Ascending aorta (tissue), 2 donors: ENCODE results near the gene S100B. TPM values are rescaled to one million over a fixed set of nuclear protein-coding genes. Genes with fewer than 3 reads are reported as not detected.

Experiments used
- DNase-seq, 2 donors: peaks; one replicate each; pipeline ENCODE4 v3.0.0-alpha.2; 2019; ENCODE audit warnings: low spot score in 2 of 2
- H3K27ac ChIP-seq, 2 donors: fragments of 200-600 bp; sonication (generic); one replicate each; pipeline ENCODE4 v1.5.1; 2016 to 2017; ENCODE audit warnings: mild to moderate bottlenecking in 1 of 2
- H3K27me3 ChIP-seq: fragments of 200-600 bp; sonication (generic); one replicate; pipeline ENCODE4 v1.5.1; 2017
- H3K36me3 ChIP-seq, 2 donors: fragments of 200-600 bp; sonication (generic); one replicate each; pipeline ENCODE4 v1.5.1; 2016
- H3K4me1 ChIP-seq, 2 donors: fragments of 200-600 bp; sonication (generic); one replicate each; pipeline ENCODE4 v1.5.1; 2016 to 2017; ENCODE audit warnings: mild to moderate bottlenecking in 1 of 2
- H3K4me3 ChIP-seq, 2 donors: fragments of 200-600 bp; sonication (generic); one replicate each; pipeline ENCODE4 v1.5.1; 2016 to 2017; ENCODE audit warnings: mild to moderate bottlenecking in 1 of 2
- H3K9me3 ChIP-seq, 2 donors: fragments of 200-600 bp; sonication (generic); one replicate each; pipeline ENCODE4 v1.5.1; 2016
- intact Hi-C: fragments of 100-400 bp; cut with DNase I; formaldehyde crosslinking; loops from one replicate; pipeline ENCODE4 v1.15.1; 2023
- total RNA-seq: library from RNA; depleted of rRNA; stranded (reverse); fragments of >200 nt; gene quantifications from one replicate; pipeline ENCODE4 v1.1.0, GENCODE V29; 2016
- TF ChIP-seq, protein P1 (sequence below), 3 experiments: fragments of 200-600 bp in 2 of 3; fragments of 450-650 bp in 1 of 3; sonication (generic) in 2 of 3; IDR thresholded peaks; one replicate each; pipeline ENCODE4 v1.5.1; 2016 to 2019; ENCODE audit warnings: antibody characterized with exemption in 3 of 3, mild to moderate bottlenecking in 1 of 3, moderate library complexity in 1 of 3

S100B gene
- total RNA-seq, 1 donor from 2014 or later = 0.53 TPM

DNA sequence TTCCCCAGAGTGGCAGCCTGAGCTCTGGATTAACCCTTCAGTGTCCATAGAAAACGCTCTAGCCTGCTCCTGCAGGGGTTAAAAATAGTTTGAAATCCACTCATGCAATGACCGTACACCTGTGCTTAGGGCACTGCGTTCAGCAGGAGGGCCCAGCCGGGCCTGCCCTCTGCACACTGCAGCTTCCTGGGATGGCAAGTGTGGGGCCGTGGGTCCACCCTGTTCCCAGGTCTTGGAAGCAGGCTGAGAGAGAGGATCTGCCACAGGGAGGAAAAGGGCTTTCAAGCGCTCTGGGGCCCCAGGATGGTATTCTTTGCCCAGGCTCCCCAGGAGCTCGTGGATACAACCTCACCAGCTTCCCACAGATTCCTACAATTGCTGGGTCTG is 1.5 kb upstream of the S100B start:
- intact Hi-C loops = no loop called here
- TF ChIP-seq, protein P1, sequence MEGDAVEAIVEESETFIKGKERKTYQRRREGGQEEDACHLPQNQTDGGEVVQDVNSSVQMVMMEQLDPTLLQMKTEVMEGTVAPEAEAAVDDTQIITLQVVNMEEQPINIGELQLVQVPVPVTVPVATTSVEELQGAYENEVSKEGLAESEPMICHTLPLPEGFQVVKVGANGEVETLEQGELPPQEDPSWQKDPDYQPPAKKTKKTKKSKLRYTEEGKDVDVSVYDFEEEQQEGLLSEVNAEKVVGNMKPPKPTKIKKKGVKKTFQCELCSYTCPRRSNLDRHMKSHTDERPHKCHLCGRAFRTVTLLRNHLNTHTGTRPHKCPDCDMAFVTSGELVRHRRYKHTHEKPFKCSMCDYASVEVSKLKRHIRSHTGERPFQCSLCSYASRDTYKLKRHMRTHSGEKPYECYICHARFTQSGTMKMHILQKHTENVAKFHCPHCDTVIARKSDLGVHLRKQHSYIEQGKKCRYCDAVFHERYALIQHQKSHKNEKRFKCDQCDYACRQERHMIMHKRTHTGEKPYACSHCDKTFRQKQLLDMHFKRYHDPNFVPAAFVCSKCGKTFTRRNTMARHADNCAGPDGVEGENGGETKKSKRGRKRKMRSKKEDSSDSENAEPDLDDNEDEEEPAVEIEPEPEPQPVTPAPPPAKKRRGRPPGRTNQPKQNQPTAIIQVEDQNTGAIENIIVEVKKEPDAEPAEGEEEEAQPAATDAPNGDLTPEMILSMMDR (IDR thresholded peaks at IDR 0.05) = no peak
- no peaks in the 10 kb centered on the region for H3K27me3 ChIP-seq
- DNase-seq = no peak
- H3K9me3 ChIP-seq = peaks cover 0 to 4% of the 10 kb centered on the region in 2 donors
- no peak overlapping the region for H3K27ac ChIP-seq
- no peaks in the 10 kb centered on the region for H3K36me3 ChIP-seq
- no peaks in the 10 kb centered on the region for H3K4me1 ChIP-seq
- no peak overlapping the region for H3K4me3 ChIP-seq

DNA sequence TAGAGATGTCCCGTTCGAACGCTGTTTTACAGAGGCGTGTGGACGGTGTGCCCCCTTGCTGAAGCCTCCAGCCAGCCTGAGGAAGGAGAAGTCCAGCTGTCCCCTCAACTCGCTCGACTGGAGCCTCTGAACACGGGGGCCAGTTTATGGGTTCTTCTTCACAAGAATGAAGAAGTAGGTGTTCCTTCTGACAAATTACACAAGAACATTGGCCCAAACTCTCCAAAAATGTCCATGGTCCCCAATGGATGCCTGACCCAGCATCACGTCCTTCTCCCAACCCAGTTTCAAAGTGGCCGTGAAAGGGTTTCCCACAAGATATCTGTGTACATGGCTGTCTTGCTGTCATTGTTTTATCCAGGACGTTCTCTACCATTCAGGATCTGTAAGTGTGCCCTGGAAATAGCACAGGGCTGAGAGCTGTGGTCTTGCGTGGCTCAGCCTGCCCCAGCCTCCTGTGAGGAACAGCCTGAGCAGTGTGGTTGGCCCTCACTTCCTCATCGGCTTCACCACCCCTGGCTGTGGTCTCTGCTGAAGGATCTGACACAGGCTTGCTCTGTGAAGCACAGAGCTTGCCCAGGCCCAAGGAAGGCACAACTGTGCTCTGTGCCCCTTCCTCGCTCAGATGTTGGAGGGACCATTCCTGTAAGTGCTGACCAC is 1.0 kb upstream of the S100B start:
- Histone ChIP-seq H3K27ac (no peak overlapping the region), H3K9me3 (peaks cover 0 to 4% of the 10 kb centered on the region in 2 donors), H3K27me3 (no peaks in the 10 kb centered on the region), H3K4me3 (no peak overlapping the region), H3K36me3 (no peaks in the 10 kb centered on the region), H3K4me1 (no peaks in the 10 kb centered on the region)
- peak in 1 of 2 donors; percentile 33 for DNase-seq
- TF ChIP-seq, protein P1 (IDR thresholded peaks at IDR 0.05) = no peak
- intact Hi-C loops = no loop called here

DNA sequence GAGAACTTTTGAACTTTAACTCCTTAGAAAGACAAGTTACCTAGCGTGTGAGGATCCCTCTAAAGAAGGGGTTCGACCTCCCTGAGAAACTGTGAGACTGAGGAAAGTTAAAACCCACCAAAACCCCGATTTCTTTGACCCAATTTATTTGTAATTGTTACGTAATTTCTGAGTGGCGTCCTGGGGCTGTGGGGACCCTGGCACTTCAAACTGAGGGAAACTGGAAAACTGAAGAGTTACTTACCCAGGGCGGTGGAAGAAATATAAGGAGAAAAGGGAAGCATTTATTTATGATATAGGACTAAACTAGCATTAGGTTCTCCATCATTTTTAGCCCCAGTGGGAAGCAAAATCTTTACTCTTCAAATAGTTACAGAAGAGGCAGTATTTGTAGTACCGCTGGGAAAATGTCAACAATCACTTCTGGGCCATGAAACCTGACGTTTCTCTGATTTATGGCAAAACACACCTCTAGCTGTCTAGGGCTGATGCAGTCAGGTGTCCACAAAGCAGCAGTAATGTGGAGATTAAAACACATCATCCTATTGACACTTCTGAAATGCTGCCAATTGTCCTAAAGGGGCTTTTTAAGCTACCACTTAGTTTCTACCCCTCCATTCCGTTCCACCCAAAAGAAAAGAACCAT is 430 bp downstream of the S100B start:
- no peaks in the 10 kb centered on the region for H3K36me3 ChIP-seq
- intact Hi-C loops = no loop called here
- no peak for DNase-seq
- H3K27ac ChIP-seq = no peak overlapping the region
- H3K4me3 ChIP-seq = no peak overlapping the region
- TF ChIP-seq, protein P1 (IDR thresholded peaks at IDR 0.05) = no peak
- no peaks in the 10 kb centered on the region for H3K27me3 ChIP-seq
- no peaks in the 10 kb centered on the region for H3K4me1 ChIP-seq
- H3K9me3 ChIP-seq = no peaks in the 10 kb centered on the region

DNA sequence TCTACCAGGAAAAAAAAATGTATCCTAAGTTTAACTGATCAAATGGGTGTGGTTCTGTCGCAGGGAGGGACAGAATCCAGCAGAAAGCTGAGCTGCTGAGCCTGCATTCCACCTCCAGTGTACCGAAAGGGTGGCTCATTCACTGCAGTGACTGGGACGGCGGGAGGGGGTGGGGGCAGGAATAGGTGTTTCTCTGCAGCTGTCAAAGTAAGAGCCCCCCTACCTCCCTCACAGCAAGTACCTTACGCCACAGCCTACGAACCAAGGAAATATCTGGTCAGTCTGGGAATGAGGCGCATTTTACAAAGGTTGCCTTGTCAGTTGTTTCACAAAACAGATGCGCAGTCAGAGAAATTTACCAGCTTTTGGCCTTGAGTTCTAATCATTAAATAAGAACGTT is 1.7 kb downstream of the S100B start:
- TF ChIP-seq, protein P1 (IDR thresholded peaks at IDR 0.05) = no peak
- peaks cover 2 to 5% of the 10 kb centered on the region in 2 donors for H3K4me1 ChIP-seq
- intact Hi-C loops = no loop called here
- H3K9me3 ChIP-seq = no peaks in the 10 kb centered on the region
- DNase-seq = no peak
- no peaks in the 10 kb centered on the region for H3K36me3 ChIP-seq
- H3K27me3 ChIP-seq = no peaks in the 10 kb centered on the region
- H3K4me3 ChIP-seq = no peak overlapping the region
- no peak overlapping the region for H3K27ac ChIP-seq

DNA sequence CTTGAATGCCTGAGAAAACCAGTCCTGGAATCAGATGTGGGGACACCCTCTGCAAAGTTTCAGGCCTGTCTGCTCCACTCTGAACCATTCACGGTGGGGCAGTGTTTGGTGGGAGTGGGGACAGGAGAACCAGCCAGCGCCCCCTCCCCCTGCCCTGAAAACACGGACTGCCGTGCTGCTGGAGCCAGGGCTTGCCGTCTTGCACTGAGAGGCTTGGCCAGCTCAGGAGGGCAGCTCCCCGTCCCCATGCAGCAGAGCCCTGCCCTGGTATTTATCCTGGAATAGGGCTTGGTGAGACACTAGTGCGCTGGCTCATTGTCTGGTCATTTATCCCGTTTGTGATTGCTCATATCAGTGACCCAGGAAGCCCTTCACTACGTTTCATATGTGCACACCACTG is 3.9 kb downstream of the S100B start:
- H3K27ac ChIP-seq = no peak overlapping the region
- H3K27me3 ChIP-seq = no peaks in the 10 kb centered on the region
- no peaks in the 10 kb centered on the region for H3K9me3 ChIP-seq
- no peak overlapping the region for H3K4me3 ChIP-seq
- H3K4me1 ChIP-seq = peaks cover 2 to 5% of the 10 kb centered on the region in 2 donors
- TF ChIP-seq, protein P1 (IDR thresholded peaks at IDR 0.05) = no peak
- DNase-seq = no peak
- H3K36me3 ChIP-seq = no peaks in the 10 kb centered on the region
- intact Hi-C loops = no loop called here
